H54 (cell line): Measurements from ENCODE around the gene OCLN.
"Not testable (repeated sequence)": the region's sequence is repeated elsewhere in the genome, so short reads cannot be mapped to it uniquely, and the experiment has no call there.

Experiments
- DNase-seq: peaks from one replicate; pipeline ENCODE4 v3.0.0; 2011; ENCODE audit warnings: low spot score, mixed read lengths; ENCODE audit not compliant: insufficient read length
- FAIRE-seq: peaks from 3 replicates; lab custom pipeline; 2011; peaks lifted over from hg19 to GRCh38; lab: Jason Lieb, UNC
- POLR2A ChIP-seq: IDR thresholded peaks from 2 replicates; pipeline ENCODE4 v1.6.1; 2011; ENCODE audit warnings: low read depth, mild to moderate bottlenecking, low read length

The OCLN gene, protein sequence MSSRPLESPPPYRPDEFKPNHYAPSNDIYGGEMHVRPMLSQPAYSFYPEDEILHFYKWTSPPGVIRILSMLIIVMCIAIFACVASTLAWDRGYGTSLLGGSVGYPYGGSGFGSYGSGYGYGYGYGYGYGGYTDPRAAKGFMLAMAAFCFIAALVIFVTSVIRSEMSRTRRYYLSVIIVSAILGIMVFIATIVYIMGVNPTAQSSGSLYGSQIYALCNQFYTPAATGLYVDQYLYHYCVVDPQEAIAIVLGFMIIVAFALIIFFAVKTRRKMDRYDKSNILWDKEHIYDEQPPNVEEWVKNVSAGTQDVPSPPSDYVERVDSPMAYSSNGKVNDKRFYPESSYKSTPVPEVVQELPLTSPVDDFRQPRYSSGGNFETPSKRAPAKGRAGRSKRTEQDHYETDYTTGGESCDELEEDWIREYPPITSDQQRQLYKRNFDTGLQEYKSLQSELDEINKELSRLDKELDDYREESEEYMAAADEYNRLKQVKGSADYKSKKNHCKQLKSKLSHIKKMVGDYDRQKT

DNA sequence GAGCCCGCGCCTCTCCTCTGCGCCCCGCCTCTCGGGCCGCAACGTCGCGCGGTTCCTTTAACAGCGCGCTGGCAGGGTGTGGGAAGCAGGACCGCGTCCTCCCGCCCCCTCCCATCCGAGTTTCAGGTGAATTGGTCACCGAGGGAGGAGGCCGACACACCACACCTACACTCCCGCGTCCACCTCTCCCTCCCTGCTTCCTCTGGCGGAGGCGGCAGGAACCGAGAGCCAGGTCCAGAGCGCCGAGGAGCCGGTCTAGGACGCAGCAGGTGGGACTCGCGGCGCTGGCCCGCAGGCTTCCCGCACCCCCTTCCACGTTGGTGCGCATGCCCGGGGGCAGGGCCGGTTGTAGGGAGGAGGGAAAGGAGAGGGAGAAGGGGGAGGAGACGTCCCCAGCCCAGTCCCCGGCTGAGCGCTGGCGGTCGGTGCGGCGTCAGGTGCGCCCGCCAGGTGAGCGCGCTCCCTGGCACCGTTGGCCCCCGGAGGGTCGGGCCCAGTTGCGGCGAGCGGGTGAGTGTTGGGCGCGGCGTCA lies at the start of gene OCLN:
OCLN (plus strand) TSS at position 400 of the 532 bp plus-strand sequence. CDS start 11,455 bp downstream, outside the sequence.
- peak; percentile 69 for DNase-seq

DNA sequence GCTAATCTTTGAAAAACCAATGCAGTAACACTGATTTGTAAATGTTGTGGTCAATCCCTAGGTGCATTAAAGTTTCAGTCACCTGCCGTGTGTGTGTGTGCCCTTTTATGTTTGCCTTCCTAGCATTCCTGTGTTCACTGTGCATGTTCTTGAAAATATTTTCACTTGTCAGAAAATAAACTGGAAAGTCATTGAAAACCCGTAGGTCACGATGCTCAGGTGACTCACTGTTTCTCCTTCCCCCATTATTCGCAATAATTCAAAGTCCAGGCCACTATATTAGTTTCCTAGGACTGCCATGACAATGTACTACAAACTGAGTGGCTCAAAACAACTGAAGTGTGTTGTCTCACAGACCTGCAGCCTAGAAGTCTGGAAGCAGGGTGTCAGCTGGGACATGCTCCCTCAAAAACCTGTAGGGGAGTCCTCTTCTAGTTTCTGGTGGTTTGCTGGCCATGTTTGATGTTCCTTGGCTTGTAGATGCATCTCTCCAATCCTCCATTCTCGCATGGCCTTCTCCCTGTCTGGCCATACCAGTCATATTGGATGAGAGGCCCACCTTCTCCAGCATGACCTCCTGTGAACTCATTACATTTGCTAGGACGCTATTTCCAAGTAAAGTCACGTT lies 48.3 kb upstream of the OCLN start:
- no peak for FAIRE-seq

More for the DNA sequence above, at the start of gene OCLN:
- FAIRE-seq, result no peak
- no peak for TF ChIP-seq POLR2A

DNA sequence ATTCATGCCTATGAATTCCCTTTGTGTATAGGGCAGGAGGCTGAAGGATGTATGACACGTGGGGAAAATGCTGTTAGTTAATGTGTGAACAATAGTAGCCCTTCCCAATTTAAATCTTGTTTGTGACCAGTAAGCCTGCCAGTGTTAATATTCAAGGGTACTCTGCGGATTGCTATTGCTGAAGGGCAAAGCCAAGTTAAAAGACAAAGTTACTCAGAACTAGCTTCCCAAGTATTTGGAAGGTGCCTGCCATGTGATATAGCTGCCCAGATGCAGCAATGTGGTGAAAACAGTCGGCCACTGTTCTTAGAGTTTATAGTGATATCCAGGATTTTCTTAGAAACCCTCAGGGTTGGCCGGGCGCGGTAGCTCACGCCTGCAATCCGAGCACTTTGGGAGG lies 43.1 kb upstream of the OCLN start:
- TF ChIP-seq POLR2A, result no peak
- no peak for FAIRE-seq
- no peak for DNase-seq

More for the DNA sequence above, 48.3 kb upstream of the OCLN start:
- DNase-seq, result no peak
- no peak for TF ChIP-seq POLR2A

DNA sequence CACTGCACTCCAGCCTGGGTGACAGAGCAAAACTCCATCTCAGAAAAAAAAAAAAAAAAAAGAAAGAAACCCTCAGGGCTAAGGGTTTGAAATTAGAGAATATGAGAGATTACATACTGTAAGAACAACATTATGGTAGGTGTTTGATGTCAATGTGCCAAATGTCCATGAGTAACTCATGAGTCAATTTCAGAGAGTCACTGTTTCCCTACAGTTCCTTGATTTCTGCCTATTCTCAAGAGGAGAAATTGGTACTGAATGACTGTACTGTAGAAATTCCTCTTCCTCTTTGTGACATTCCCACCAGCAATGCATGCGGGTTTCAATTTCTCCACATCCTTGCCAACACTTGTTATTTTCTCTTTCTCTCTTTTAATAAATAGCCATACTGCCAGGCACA lies 42.5 kb upstream of the OCLN start:
- FAIRE-seq (peak; percentile 50), DNase-seq (peak; percentile 63)
- no peak for TF ChIP-seq POLR2A

DNA sequence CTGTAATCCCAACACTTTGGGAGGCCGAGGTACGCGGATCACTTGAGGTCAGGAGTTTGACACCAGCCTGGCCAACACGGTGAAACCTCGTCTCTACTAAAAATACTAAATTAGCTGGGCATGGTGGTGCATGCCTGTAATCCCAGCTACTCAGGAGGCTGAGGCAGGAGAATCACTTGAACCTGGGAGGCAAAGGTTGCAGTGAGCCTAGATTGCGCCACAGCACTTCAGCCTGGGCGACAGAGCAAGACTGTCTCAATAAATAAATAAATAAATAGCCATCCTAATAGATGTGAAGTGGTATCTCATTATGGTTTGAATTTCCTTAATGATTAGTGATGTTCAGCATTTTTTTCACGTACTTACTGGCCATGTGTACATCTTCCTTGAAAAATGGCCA lies 42.1 kb upstream of the OCLN start:
- DNase-seq, FAIRE-seq: not testable (repeated sequence)

- no peak for FAIRE-seq
- DNase-seq, result no peak
- no peak for TF ChIP-seq POLR2A
Measured at GRCh38 chr5:69451941-69452647, 40.5 kb upstream of the OCLN start.

DNA sequence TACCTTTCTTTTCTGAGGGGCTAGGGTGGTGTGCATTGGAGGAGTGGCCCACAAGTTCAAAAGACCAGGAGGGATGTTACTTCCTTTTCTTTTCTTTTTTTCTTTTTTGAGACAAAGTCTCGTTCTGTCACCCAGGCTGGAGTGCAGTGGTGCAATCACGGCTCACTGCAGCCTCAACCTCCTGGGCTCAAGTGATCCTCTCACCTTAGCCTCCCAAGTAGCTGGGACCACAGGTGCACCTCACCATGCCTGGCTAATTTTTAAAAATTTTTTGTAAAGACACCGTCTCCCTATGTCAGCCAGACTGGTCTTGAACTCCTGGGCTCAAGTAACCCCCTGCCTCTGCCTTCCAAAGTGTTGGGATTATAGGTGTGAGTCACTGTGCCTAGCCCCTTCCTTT lies 39.1 kb upstream of the OCLN start:
- not testable (repeated sequence) for FAIRE-seq, DNase-seq

DNA sequence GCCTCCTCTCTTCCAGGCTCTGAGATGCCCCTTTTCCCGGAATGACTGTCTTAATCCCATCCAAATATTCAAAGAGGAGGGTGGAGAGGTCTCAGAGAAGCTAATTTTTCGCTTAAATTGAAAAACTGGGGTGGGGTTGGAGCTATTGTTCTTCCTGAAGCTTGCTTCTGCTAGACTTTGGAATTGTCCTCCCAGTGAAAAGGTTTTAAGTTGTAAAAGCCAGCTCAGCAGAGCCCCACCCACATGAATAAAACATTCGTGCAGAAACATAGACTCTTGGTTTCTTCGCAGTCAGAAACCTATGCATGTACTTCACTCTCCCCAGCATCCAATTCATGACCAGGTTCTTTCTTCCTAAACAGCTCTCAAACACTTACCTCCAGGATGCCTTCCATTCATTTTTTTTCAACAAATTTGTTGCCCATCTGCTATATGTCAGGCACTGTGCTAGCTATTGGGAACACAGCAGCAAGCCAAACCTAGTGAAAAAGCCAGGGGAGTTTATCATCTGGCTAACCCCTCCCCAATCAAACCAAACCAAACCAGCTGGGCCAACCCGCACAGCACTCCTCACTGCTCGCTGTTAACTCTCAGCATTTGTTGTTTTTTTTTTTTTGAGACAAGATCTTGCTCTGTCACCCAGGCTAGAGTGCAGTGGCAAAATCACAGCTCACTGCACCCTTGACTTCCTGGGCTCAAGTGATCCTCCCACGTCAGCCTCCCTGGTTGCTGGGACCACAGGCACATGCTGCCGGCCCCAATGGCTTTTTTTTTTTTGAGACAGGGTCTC lies 37.9 kb upstream of the OCLN start:
- no peak for TF ChIP-seq POLR2A
- no peak for DNase-seq
- no peak for FAIRE-seq

- not testable (repeated sequence) for DNase-seq, FAIRE-seq
Measured at GRCh38 chr5:69455428-69455988, 37.1 kb upstream of the OCLN start.

GRCh38 chr5:69462170-69462569 lies 30.4 kb upstream of the OCLN start:
- FAIRE-seq (no peak), DNase-seq (no peak)
- no peak for TF ChIP-seq POLR2A

- not testable (repeated sequence) for FAIRE-seq, DNase-seq
Measured at GRCh38 chr5:69466375-69466774, 26.2 kb upstream of the OCLN start.

DNA sequence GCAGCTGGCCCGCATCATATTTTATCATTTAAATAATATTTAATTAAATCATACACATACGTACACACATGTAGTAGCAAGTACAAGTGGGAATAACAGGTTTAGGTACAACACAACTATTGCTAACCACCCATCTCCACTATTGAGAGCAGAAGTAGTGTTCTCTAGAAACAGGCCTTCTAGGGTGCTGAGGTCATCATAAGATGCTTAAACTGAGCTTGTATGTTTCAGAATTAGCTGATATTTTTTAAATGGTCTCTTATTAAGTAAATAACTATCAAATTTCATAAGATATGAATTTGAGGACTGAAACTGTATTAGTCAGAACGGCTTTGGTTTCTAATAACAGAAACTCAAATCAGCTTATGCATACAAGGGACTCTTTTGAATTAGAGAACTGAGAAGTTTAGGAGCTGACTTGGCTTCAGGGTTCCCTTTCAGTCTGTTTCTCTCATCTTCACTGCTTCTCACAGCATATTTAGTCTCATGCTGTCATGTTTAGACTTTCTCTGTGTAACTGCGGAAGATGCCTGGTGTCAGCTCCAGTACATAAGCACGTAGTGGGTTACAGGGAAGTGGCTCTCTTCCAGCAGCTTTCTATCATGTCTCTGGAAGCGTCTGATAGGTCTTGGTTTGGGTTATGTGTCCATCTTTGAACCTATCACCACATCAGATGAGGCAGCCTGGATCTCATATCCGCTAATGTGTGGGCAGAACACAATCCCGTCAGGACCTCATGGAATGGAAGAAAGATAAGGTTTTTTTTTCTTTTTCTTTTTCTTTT lies 25.0 kb upstream of the OCLN start:
- no peak for TF ChIP-seq POLR2A
- no peak for FAIRE-seq
- DNase-seq, result no peak
